Measurements from ENCODE around the gene CGREF1. TPM values are rescaled to one million over a fixed set of nuclear protein-coding genes. Genes with fewer than 3 reads are reported as not detected.

Gene CGREF1
- total RNA-seq, 1 experiment from 2014 or later, result 12.9 TPM

DNA sequence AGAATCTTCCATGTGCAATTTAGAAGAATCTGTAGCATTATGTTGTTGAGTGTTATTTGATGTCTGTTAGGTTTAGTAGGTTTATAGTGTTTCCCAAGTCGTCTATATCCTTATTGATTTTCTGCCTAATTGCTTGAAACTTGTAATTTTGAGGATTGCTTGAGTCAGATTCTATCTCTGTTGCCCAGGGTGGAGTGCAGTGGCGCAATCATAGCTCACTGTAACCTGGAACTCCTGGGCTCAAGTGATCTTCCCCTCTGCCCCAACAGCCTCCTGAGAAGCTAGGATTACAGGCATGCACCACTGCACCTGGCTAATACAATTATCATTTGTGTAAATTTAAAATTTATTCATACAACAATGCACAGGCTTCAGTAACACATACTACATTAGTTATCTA is 26.8 kb upstream of the CGREF1 start:
- Mint-ChIP-seq H3K27ac (ENCODE audit: low read depth, unreplicated experiment) (no peak overlapping the region), H3K9me3 (ENCODE audit: unreplicated experiment) (no peaks in the 10 kb centered on the region), H3K36me3 (ENCODE audit: insufficient read depth, unreplicated experiment) (peaks cover 6% of the 10 kb centered on the region), H3K4me1 (ENCODE audit: insufficient read depth, unreplicated experiment) (peaks cover 7% of the 10 kb centered on the region), H3K4me3 (ENCODE audit: unreplicated experiment) (no peak overlapping the region), H3K27me3 (ENCODE audit: insufficient read depth, unreplicated experiment) (peaks cover 16% of the 10 kb centered on the region)
- intact Hi-C loops (cut with micrococcal nuclease), result no loop called here
- TF ChIP-seq, protein P1, sequence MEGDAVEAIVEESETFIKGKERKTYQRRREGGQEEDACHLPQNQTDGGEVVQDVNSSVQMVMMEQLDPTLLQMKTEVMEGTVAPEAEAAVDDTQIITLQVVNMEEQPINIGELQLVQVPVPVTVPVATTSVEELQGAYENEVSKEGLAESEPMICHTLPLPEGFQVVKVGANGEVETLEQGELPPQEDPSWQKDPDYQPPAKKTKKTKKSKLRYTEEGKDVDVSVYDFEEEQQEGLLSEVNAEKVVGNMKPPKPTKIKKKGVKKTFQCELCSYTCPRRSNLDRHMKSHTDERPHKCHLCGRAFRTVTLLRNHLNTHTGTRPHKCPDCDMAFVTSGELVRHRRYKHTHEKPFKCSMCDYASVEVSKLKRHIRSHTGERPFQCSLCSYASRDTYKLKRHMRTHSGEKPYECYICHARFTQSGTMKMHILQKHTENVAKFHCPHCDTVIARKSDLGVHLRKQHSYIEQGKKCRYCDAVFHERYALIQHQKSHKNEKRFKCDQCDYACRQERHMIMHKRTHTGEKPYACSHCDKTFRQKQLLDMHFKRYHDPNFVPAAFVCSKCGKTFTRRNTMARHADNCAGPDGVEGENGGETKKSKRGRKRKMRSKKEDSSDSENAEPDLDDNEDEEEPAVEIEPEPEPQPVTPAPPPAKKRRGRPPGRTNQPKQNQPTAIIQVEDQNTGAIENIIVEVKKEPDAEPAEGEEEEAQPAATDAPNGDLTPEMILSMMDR (IDR thresholded peaks at IDR 0.05; ENCODE audit: unreplicated experiment), result no peak
- CTCF ChIA-PET, result interaction anchor here (0.6 to 1.3 kb wide), 3 partner anchors 12 to 392 kb away, joined by 3 to 8 read pairs (median 4); no protein-coding TSS in a partner anchor
- no peak for DNase-seq (ENCODE audit: unreplicated experiment)
- POLR2A ChIA-PET, result interaction anchor here (0.8 to 2.0 kb wide), 3 partner anchors 11 to 66 kb away, joined by 3 to 8 read pairs (median 4); partner anchors contain the start of genes ATRAID and PREB
- no TSS peak for BruUV-seq (replicated peaks)

DNA sequence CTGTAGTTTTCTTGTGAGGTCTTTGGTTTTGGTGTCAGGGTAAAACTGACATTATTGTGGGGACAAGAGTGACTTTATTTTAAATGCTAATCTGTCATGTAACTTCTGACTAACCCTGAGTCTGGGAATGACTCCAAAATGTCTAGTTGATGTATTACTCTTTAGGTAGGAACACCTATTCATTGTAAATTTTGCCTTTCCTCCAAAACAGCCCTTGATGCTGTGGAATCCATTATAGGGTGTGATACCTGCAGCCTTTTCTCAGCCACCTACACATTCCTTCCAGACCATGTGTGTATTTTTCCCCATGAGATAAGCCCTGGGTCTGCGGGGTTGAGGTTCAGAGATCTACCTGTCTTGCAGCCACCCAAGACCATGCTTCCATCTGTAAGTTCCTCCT is 24.4 kb upstream of the CGREF1 start:
- POLR2A ChIA-PET, result interaction anchor here (2.0 kb wide), 1 partner anchor 9 kb away, joined by 8 read pairs; the partner anchor contains the start of gene PREB
- intact Hi-C loops (cut with micrococcal nuclease), result no loop called here
- no peak overlapping the region for H3K27ac Mint-ChIP-seq (ENCODE audit: low read depth, unreplicated experiment)
- peaks cover 16% of the 10 kb centered on the region for H3K27me3 Mint-ChIP-seq (ENCODE audit: insufficient read depth, unreplicated experiment)
- peaks cover 6% of the 10 kb centered on the region for H3K36me3 Mint-ChIP-seq (ENCODE audit: insufficient read depth, unreplicated experiment)
- no peaks in the 10 kb centered on the region for H3K9me3 Mint-ChIP-seq (ENCODE audit: unreplicated experiment)
- CTCF ChIA-PET, result no interaction called here
- no peak overlapping the region for H3K4me3 Mint-ChIP-seq (ENCODE audit: unreplicated experiment)
- peaks cover 7% of the 10 kb centered on the region for H3K4me1 Mint-ChIP-seq (ENCODE audit: insufficient read depth, unreplicated experiment)
- peak; percentile 18 for DNase-seq (ENCODE audit: unreplicated experiment)
- TF ChIP-seq, protein P1 (IDR thresholded peaks at IDR 0.05; ENCODE audit: unreplicated experiment), result no peak
- BruUV-seq (replicated peaks), result no TSS peak

DNA sequence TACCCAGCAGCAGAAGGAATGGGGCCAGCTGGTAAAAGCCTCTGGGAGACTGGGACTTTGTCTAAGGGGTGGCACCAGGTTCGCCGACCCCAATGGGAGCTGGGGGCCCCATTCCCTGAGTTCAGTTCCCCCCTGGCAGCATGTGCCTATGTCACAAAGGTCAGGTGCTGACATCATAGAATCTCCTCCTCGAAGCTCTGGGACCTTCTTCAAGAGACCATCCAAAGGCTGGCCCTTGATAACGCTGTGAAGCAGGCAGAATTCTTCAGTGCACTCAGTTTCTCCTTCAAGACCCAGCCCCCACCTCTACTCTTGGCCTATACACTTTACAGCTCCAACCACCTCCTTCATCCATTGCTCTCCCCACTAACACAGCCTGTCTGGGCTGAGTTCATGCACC is 20.4 kb upstream of the CGREF1 start, which contains the start of gene PRR30:
TSS of gene PRR30 (minus strand) at position 101 of the 400 bp plus-strand sequence. CDS start 1,081 bp downstream, outside the sequence.
- no TSS peak for BruUV-seq (replicated peaks)
- DNase-seq (ENCODE audit: unreplicated experiment), result no peak
- Mint-ChIP-seq H3K4me3 (ENCODE audit: unreplicated experiment) (no peak within 1 kb of the TSS), H3K27ac (ENCODE audit: low read depth, unreplicated experiment) (no peak within 1 kb of the TSS), H3K36me3 (ENCODE audit: insufficient read depth, unreplicated experiment) (peaks cover 16% of the 10 kb centered on the region), H3K4me1 (ENCODE audit: insufficient read depth, unreplicated experiment) (peaks cover 7% of the 10 kb centered on the region), H3K9me3 (ENCODE audit: unreplicated experiment) (no peaks in the 10 kb centered on the region), H3K27me3 (ENCODE audit: insufficient read depth, unreplicated experiment) (peaks cover 16% of the 10 kb centered on the region)
- ChIA-PET POLR2A (no interaction called here), CTCF (no interaction called here)
- intact Hi-C loops (cut with micrococcal nuclease), result no loop called here
- TF ChIP-seq, protein P1 (IDR thresholded peaks at IDR 0.05; ENCODE audit: unreplicated experiment), result no peak

DNA sequence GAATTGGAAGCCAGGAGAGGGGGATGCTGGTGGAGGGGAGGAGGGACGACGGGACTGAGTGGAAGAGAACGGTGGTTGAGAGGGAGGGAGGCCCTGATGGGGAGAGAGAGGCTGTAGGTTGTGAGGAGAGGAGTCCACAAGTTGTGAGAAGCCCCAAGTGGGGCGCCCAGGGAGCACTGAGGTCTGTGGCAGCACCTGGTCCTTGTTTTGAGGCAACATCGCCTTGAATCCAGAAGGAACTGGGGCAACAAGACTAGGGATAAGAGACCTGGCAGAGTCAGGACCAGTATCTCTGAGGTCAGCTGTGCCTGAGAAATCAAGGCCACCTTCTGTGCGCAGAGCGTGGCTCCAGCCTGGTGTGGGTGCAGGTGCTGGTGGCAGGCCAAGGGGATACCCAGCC is 19.2 kb upstream of the CGREF1 start:
- intact Hi-C loops (cut with micrococcal nuclease), result no loop called here
- TF ChIP-seq, protein P1 (IDR thresholded peaks at IDR 0.05; ENCODE audit: unreplicated experiment), result no peak
- no peak overlapping the region for H3K4me3 Mint-ChIP-seq (ENCODE audit: unreplicated experiment)
- H3K4me1 Mint-ChIP-seq (ENCODE audit: insufficient read depth, unreplicated experiment), result peaks cover 7% of the 10 kb centered on the region
- no peaks in the 10 kb centered on the region for H3K9me3 Mint-ChIP-seq (ENCODE audit: unreplicated experiment)
- DNase-seq (ENCODE audit: unreplicated experiment), result no peak
- peaks cover 6% of the 10 kb centered on the region for H3K27me3 Mint-ChIP-seq (ENCODE audit: insufficient read depth, unreplicated experiment)
- peaks cover 13% of the 10 kb centered on the region for H3K36me3 Mint-ChIP-seq (ENCODE audit: insufficient read depth, unreplicated experiment)
- ChIA-PET POLR2A (no interaction called here), CTCF (interaction anchor here (0.8 kb wide), 2 partner anchors 13 to 24 kb away, joined by 3 read pairs; no protein-coding TSS in a partner anchor)
- no peak overlapping the region for H3K27ac Mint-ChIP-seq (ENCODE audit: low read depth, unreplicated experiment)
- BruUV-seq (replicated peaks), result no TSS peak
